Activated CD4-positive, alpha-beta T cell treated with anti-CD3 and anti-CD28 coated beads, Interleukin-2, amount 10 ng/mL, durations not matched to agents 7 days and 5 days (primary cell): Measurements from ENCODE around the gene DYRK3. TPM values are rescaled to one million over a fixed set of nuclear protein-coding genes. Genes with fewer than 3 reads are reported as not detected.

ENCODE experiments used
- CTCF ChIA-PET: fragments of 350-600 bp; sonication (Branson Sonifier 250); formaldehyde crosslinking; loops from one replicate; lab custom pipeline; 2021; ENCODE audit warnings: antibody characterized with exemption; lab: Charles Lee
- POLR2A ChIA-PET: fragments of 350-600 bp; sonication (Branson Sonifier 250); formaldehyde crosslinking; loops from one replicate; lab custom pipeline; 2021; ENCODE audit warnings: antibody characterized with exemption; lab: Charles Lee
- DNase-seq: peaks from one replicate; pipeline ENCODE4 v3.0.0-alpha.2; 2020
- H3K27ac Mint-ChIP-seq: one replicate; pipeline ENCODE4 v1.8.0; 2021; ENCODE audit warnings: mild to moderate bottlenecking, moderate library complexity, mixed read lengths
- H3K27me3 Mint-ChIP-seq: one replicate; pipeline ENCODE4 v1.8.0; 2021; ENCODE audit warnings: mixed read lengths
- H3K36me3 Mint-ChIP-seq: one replicate; pipeline ENCODE4 v1.8.0; 2021; ENCODE audit warnings: low read depth, mixed read lengths
- H3K4me1 Mint-ChIP-seq: one replicate; pipeline ENCODE4 v1.8.0; 2021; ENCODE audit warnings: mixed read lengths
- H3K4me3 Mint-ChIP-seq: one replicate; pipeline ENCODE4 v1.8.0; 2021; ENCODE audit warnings: mild to moderate bottlenecking, moderate library complexity, mixed read lengths
- H3K9me3 Mint-ChIP-seq: one replicate; pipeline ENCODE4 v1.8.0; 2021; ENCODE audit warnings: mixed read lengths
- total RNA-seq, 2 experiments: library from RNA; stranded (reverse); gene quantifications; one replicate each; pipeline ENCODE4 v1.2.3, GENCODE V29; 2021

The DYRK3 gene
- total RNA-seq, 2 experiments from 2014 or later: 4.0 to 4.3 TPM

GRCh38 chr1:206663832-206664652 lies 28.7 kb downstream of the DYRK3 start:
- no peak overlapping the region for H3K4me3 Mint-ChIP-seq
- ChIA-PET POLR2A (interaction anchor here (0.6 to 1.6 kb wide), 3 partner anchors 29 to 791 kb away, joined by 3 to 6 read pairs (median 5); partner anchors contain the start of gene DYRK3), CTCF (interaction anchor here (0.6 to 4.7 kb wide), 42 partner anchors 9 to 592 kb away, joined by 3 to 45 read pairs (median 4); partner anchors contain the start of genes DYRK3, EIF2D, IKBKE and IL24)
- H3K27me3 Mint-ChIP-seq: peaks cover 26% of the 10 kb centered on the region
- H3K36me3 Mint-ChIP-seq: no peaks in the 10 kb centered on the region
- peaks cover 21% of the 10 kb centered on the region for H3K4me1 Mint-ChIP-seq
- no peaks in the 10 kb centered on the region for H3K9me3 Mint-ChIP-seq
- DNase-seq: peak; percentile 78
- H3K27ac Mint-ChIP-seq: no peak overlapping the region

- peaks cover 21% of the 10 kb centered on the region for H3K4me1 Mint-ChIP-seq
- H3K4me3 Mint-ChIP-seq: no peak overlapping the region
- H3K27me3 Mint-ChIP-seq: peaks cover 25% of the 10 kb centered on the region
- CTCF ChIA-PET: interaction anchor here (0.6 to 4.7 kb wide), 29 partner anchors 10 to 593 kb away, joined by 3 to 45 read pairs (median 5); partner anchors contain the start of genes DYRK3, EIF2D, IL24 and MAPKAPK2
- no peak overlapping the region for H3K27ac Mint-ChIP-seq
- no peaks in the 10 kb centered on the region for H3K36me3 Mint-ChIP-seq
- DNase-seq: no peak
- H3K9me3 Mint-ChIP-seq: no peaks in the 10 kb centered on the region
- POLR2A ChIA-PET: no interaction called here
Measured at GRCh38 chr1:206664740-206665139, 29.4 kb downstream of the DYRK3 start.

DNA sequence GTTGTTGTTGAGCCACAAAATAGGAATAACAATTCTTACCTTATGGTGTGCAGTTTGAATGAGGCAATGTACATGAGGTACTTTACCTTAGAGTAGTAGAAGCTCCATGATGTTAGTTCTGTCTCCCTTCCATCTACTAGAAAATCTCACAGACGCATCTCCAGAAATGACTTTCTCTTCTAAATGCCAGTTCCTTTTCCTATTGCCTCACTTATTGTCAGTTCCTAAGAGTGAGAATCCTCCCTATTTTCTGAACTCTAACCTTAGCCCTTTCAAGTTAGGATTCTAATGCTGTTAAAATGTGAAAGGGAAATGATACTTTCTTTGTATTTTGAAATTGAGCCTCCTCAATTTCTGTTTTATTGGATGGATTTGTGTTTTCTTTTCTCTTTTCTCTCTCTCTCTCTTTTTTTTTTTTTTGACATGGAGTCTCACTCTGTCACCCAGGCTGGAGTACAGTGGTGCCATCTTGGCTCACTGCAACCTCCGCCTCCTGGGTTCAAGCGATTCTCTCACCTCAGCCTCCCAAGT lies 30.8 kb downstream of the DYRK3 start:
- no peak for DNase-seq
- no peaks in the 10 kb centered on the region for H3K9me3 Mint-ChIP-seq
- CTCF ChIA-PET: interaction anchor here (1.1 to 4.7 kb wide), 4 partner anchors 31 to 240 kb away, joined by 3 to 45 read pairs (median 4); partner anchors contain the start of gene DYRK3
- H3K27me3 Mint-ChIP-seq: peaks cover 29% of the 10 kb centered on the region
- H3K36me3 Mint-ChIP-seq: no peaks in the 10 kb centered on the region
- H3K4me1 Mint-ChIP-seq: peaks cover 21% of the 10 kb centered on the region
- no peak overlapping the region for H3K27ac Mint-ChIP-seq
- POLR2A ChIA-PET: no interaction called here
- H3K4me3 Mint-ChIP-seq: no peak overlapping the region

- CTCF ChIA-PET: interaction anchor here (0.6 to 1.5 kb wide), 5 partner anchors 8 to 58 kb away, joined by 3 to 5 read pairs (median 4); no protein-coding TSS in a partner anchor
- peaks cover 28% of the 10 kb centered on the region for H3K27me3 Mint-ChIP-seq
- H3K9me3 Mint-ChIP-seq: no peaks in the 10 kb centered on the region
- no peak for DNase-seq
- POLR2A ChIA-PET: no interaction called here
- H3K4me1 Mint-ChIP-seq: peaks cover 20% of the 10 kb centered on the region
- no peak overlapping the region for H3K27ac Mint-ChIP-seq
- H3K4me3 Mint-ChIP-seq: no peak overlapping the region
- H3K36me3 Mint-ChIP-seq: no peaks in the 10 kb centered on the region
Measured at GRCh38 chr1:206666954-206667665, 31.8 kb downstream of the DYRK3 start.

GRCh38 chr1:206668351-206668750 lies 33.0 kb downstream of the DYRK3 start:
- no peak for DNase-seq
- Mint-ChIP-seq H3K9me3 (no peaks in the 10 kb centered on the region), H3K4me3 (no peak overlapping the region), H3K4me1 (peaks cover 13% of the 10 kb centered on the region), H3K36me3 (no peaks in the 10 kb centered on the region), H3K27me3 (peaks cover 19% of the 10 kb centered on the region), H3K27ac (no peak overlapping the region)
- POLR2A ChIA-PET: no interaction called here
- CTCF ChIA-PET: interaction anchor here (1.0 to 1.1 kb wide), 2 partner anchors 9 to 33 kb away, joined by 3 to 4 read pairs; partner anchors contain the start of gene DYRK3

GRCh38 chr1:206668874-206669410 lies 33.6 kb downstream of the DYRK3 start:
- H3K4me3 Mint-ChIP-seq: no peak overlapping the region
- H3K9me3 Mint-ChIP-seq: no peaks in the 10 kb centered on the region
- DNase-seq: no peak
- H3K27me3 Mint-ChIP-seq: peaks cover 16% of the 10 kb centered on the region
- ChIA-PET POLR2A (no interaction called here), CTCF (interaction anchor here (1.0 to 2.4 kb wide), 3 partner anchors 10 to 34 kb away, joined by 3 to 8 read pairs (median 6); partner anchors contain the start of gene DYRK3)
- H3K4me1 Mint-ChIP-seq: peaks cover 11% of the 10 kb centered on the region
- no peak overlapping the region for H3K27ac Mint-ChIP-seq
- no peaks in the 10 kb centered on the region for H3K36me3 Mint-ChIP-seq

- no peak for DNase-seq
- POLR2A ChIA-PET: no interaction called here
- CTCF ChIA-PET: interaction anchor here (0.6 to 7.0 kb wide), 7 partner anchors 8 to 1231 kb away, joined by 3 to 40 read pairs (median 5); partner anchors contain the start of genes DYRK3 and EIF2D
- Mint-ChIP-seq H3K4me1 (peaks cover 9% of the 10 kb centered on the region), H3K9me3 (no peaks in the 10 kb centered on the region), H3K27me3 (peaks cover 7% of the 10 kb centered on the region), H3K4me3 (no peak overlapping the region), H3K36me3 (no peaks in the 10 kb centered on the region), H3K27ac (no peak overlapping the region)
Measured at GRCh38 chr1:206672011-206672688, 36.8 kb downstream of the DYRK3 start.

DNA sequence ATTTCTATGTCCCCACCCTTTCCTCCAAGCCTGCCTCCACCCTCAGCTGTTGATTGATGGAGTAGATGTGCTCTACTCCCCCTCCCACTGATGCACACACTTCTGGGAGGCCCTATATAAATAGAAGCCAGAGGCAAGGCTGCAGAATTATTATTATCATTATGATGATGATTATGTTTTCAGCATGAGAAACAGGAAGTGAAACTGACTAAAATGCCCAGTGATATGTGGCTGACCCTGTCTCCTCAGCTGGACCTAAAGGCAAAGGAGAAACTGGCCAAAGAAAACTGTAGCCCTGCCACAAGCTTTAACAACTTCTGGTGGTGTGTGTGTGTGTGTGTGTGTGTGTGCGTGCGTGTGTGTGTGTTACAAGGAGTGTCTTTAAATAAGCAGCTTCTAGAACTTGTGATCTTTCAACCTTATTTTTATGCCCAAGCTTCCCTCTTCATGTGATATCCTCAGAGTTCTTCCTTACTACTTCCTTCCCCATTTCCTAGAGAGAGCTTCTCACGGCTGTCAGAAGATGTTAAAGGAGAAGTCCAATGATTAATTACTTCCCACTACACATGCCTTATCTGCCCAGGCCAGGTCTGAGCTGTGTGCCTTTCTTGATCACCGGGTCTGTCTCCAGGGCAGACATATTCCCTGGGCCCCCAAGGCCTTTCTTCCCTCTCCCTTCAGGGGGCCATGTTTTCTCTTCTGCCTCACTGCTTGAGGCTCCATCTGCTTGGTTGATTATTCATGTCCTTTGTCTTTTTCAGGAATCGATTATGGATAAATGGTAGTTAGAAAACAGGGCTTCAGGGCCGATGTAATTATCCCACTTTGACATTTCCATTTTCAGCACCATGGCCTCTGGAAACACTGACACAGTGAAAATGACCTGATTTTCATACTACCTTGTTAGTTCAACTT lies 37.8 kb downstream of the DYRK3 start:
- H3K4me3 Mint-ChIP-seq: no peak overlapping the region
- ChIA-PET CTCF (interaction anchor here (1.1 to 7.0 kb wide), 7 partner anchors 9 to 183 kb away, joined by 3 to 40 read pairs (median 4); partner anchors contain the start of genes DYRK3 and EIF2D), POLR2A (no interaction called here)
- peaks cover 6% of the 10 kb centered on the region for H3K4me1 Mint-ChIP-seq
- no peak overlapping the region for H3K27ac Mint-ChIP-seq
- H3K27me3 Mint-ChIP-seq: peaks cover 6% of the 10 kb centered on the region
- no peak for DNase-seq
- H3K36me3 Mint-ChIP-seq: no peaks in the 10 kb centered on the region
- H3K9me3 Mint-ChIP-seq: no peaks in the 10 kb centered on the region

DNA sequence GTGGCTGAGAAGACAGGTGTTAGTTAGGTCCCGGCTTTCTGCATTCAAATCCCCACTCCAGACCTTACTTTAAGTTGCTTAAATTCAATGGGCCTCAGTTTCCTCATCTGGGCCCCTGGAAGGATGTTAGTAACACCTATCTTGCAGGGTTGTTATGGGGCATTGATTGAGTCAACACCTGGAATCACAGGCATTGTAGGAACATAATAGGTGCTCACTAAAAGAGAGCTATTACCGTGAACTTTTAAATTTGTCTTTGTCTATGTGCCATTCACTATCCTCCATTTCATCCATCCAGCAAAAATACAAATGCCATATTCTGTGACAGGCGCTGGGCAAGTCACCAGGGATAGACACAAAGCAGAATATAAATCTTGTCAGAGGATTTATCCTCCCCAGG lies 38.9 kb downstream of the DYRK3 start:
- H3K9me3 Mint-ChIP-seq: no peaks in the 10 kb centered on the region
- no peak for DNase-seq
- POLR2A ChIA-PET: no interaction called here
- H3K4me3 Mint-ChIP-seq: no peak overlapping the region
- peaks cover 6% of the 10 kb centered on the region for H3K27me3 Mint-ChIP-seq
- H3K4me1 Mint-ChIP-seq: peaks cover 7% of the 10 kb centered on the region
- H3K27ac Mint-ChIP-seq: no peak overlapping the region
- CTCF ChIA-PET: interaction anchor here (1.1 to 7.0 kb wide), 4 partner anchors 10 to 62 kb away, joined by 3 to 40 read pairs (median 6); partner anchors contain the start of genes DYRK3 and EIF2D
- no peaks in the 10 kb centered on the region for H3K36me3 Mint-ChIP-seq

DNA sequence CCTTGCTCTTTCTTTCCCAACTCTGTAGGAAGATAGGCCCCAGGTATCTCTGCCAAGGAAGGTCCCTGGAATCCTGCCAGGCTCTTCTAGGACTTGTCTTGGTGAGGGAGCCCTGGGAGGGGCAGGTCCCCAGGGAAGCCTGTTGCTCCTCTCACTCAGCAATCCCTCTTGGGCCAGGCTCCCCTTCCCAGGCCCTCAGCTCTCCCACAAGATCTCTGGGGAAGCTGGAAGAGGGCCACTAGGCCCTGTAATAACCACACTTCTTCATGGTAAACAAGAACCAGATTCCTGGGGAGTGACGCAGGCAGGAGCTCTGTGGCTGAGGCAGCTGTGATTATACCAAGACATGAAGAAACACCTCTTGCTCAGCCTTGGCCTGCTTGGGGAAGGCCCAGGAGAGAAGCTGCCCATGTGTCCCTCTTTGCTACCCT lies 39.4 kb downstream of the DYRK3 start:
- no peak overlapping the region for H3K4me3 Mint-ChIP-seq
- H3K4me1 Mint-ChIP-seq: peaks cover 10% of the 10 kb centered on the region
- no peak for DNase-seq
- CTCF ChIA-PET: interaction anchor here (1.1 to 7.0 kb wide), 4 partner anchors 11 to 70 kb away, joined by 4 to 40 read pairs (median 6); partner anchors contain the start of genes DYRK3 and EIF2D
- no peaks in the 10 kb centered on the region for H3K9me3 Mint-ChIP-seq
- H3K27me3 Mint-ChIP-seq: peaks cover 6% of the 10 kb centered on the region
- POLR2A ChIA-PET: no interaction called here
- H3K27ac Mint-ChIP-seq: peak overlapping the region; percentile 14
- no peaks in the 10 kb centered on the region for H3K36me3 Mint-ChIP-seq

- H3K27ac Mint-ChIP-seq: no peak overlapping the region
- H3K4me1 Mint-ChIP-seq: peaks cover 17% of the 10 kb centered on the region
- H3K36me3 Mint-ChIP-seq: no peaks in the 10 kb centered on the region
- CTCF ChIA-PET: interaction anchor here (0.5 to 7.0 kb wide), 2 partner anchors 9 to 13 kb away, joined by 3 to 40 read pairs; no protein-coding TSS in a partner anchor
- DNase-seq: no peak
- no peaks in the 10 kb centered on the region for H3K9me3 Mint-ChIP-seq
- POLR2A ChIA-PET: no interaction called here
- H3K4me3 Mint-ChIP-seq: no peak overlapping the region
- H3K27me3 Mint-ChIP-seq: no peaks in the 10 kb centered on the region
Measured at GRCh38 chr1:206676499-206676898, 41.2 kb downstream of the DYRK3 start.
